ENCODE measurements around the gene CCNY. TPM values are rescaled to one million over a fixed set of nuclear protein-coding genes. Genes with fewer than 3 reads are reported as not detected.

CCNY gene
- total RNA-seq, 1 donor from 2014 or later = 85.9 TPM

DNA sequence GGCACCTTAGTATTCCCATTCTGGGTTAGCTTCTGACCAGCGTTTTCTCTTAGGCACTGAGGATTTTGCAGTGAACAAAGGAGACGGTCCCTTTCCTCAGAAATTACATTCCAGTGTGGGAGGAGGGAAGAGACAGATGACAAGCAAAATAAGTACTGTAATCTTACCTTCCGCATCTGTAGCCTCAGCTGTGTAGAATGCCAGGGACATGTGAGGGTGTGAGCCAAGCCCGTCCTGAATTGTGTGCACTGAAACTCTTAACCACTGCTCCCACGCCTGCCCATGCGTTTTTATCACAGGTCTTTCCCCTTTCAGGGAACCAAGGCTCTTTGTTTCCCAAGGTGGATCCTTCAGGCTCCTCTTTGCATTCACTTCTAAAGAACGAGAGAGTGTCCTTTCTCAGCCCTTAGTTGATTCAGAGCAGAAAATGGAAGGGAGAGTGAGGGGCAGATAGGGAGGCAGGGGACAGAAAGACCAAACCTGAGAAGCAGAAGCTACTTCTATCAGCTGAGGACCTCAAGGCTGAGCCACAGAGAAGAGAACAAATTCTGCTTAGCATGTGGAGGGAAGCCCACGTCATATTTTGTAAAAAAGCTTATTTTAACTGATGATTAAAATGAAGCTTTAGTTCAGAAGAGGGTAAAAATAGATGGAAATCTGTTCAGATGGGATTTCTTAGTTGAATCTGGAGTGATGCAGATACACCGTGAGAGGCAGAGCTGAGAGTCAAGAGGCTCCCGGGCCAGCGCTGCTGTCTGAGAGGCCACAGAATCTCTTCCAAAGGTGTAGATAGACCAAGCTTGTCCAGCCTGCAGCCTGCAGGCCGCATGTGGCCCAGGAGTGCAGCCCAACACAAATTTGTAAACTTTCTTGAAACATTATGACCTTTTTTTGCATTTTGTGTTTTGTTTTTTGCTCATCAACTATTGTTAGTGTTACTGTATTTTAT lies 122.5 kb downstream of the CCNY start:
- FAIRE-seq = no peak
- Histone ChIP-seq H3K4me2 (ENCODE audit: low read length) (no peak overlapping the region), H4K20me1 (ENCODE audit: insufficient read depth, low read length) (peaks cover 97% of the 10 kb centered on the region), H2AFZ (ENCODE audit: low read depth, low read length) (no peak overlapping the region), H3K9ac (ENCODE audit: low read length) (no peak overlapping the region), H3K79me2 (ENCODE audit: insufficient read depth, low read length) (peaks cover 98% of the 10 kb centered on the region), H3K4me3 (ENCODE audit: insufficient read depth, low read depth, low read length) (no peak overlapping the region), H3K27me3 (ENCODE audit: insufficient read depth, low read length) (no peaks in the 10 kb centered on the region), H3K4me1 (ENCODE audit: insufficient read depth, low read length) (peaks cover 9% of the 10 kb centered on the region), H3K27ac (ENCODE audit: low read depth, low read length) (no peak overlapping the region), H3K36me3 (ENCODE audit: insufficient read depth, low read length) (no peaks in the 10 kb centered on the region), H3K9me3 (ENCODE audit: insufficient read depth, low read depth, low read length) (no peaks in the 10 kb centered on the region)
- Mint-ChIP-seq H3K9me3 (ENCODE audit: unreplicated experiment) (no peaks in the 10 kb centered on the region), H3K36me3 (ENCODE audit: low read depth, unreplicated experiment) (peaks cover 5% of the 10 kb centered on the region), H3K27ac (ENCODE audit: unreplicated experiment) (peak overlapping the region; percentile 30), H3K27me3 (ENCODE audit: low read depth, unreplicated experiment) (no peaks in the 10 kb centered on the region), H3K4me3 (ENCODE audit: unreplicated experiment) (no peak overlapping the region), H3K4me1 (ENCODE audit: low read depth, unreplicated experiment) (peaks cover 49% of the 10 kb centered on the region)
- DNase-seq (ENCODE audit: low read depth) = no peak
- TF ChIP-seq EZH2 (IDR thresholded peaks at IDR 0.05; ENCODE audit: insufficient read depth, low read length) = no peak
- TF ChIP-seq, protein P1, sequence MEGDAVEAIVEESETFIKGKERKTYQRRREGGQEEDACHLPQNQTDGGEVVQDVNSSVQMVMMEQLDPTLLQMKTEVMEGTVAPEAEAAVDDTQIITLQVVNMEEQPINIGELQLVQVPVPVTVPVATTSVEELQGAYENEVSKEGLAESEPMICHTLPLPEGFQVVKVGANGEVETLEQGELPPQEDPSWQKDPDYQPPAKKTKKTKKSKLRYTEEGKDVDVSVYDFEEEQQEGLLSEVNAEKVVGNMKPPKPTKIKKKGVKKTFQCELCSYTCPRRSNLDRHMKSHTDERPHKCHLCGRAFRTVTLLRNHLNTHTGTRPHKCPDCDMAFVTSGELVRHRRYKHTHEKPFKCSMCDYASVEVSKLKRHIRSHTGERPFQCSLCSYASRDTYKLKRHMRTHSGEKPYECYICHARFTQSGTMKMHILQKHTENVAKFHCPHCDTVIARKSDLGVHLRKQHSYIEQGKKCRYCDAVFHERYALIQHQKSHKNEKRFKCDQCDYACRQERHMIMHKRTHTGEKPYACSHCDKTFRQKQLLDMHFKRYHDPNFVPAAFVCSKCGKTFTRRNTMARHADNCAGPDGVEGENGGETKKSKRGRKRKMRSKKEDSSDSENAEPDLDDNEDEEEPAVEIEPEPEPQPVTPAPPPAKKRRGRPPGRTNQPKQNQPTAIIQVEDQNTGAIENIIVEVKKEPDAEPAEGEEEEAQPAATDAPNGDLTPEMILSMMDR (IDR thresholded peaks at IDR 0.05; ENCODE audit: insufficient read depth, low read depth, low read length) = no peak

DNA sequence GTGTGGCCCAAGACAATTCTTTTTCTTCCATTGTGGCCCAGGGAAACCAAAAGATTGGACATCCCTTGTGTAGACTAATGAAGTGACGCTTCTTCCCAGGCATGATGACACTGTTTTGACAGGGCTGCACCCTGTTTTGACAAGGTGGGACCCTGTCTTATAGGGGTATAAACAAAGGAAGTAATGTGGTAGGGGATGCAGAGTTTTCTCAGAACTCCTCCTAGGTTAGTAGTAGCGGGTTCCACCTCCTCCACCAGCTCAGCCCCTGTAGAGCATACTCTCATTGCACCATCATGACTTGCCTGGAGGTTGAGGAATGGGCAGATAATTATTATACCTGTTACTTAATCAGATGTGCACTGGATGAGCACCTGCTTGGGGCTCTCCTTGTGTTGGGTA lies 123.1 kb downstream of the CCNY start:
- Histone ChIP-seq H3K4me1 (ENCODE audit: insufficient read depth, low read length) (peaks cover 4% of the 10 kb centered on the region), H3K79me2 (ENCODE audit: insufficient read depth, low read length) (peaks cover 98% of the 10 kb centered on the region), H3K27ac (ENCODE audit: low read depth, low read length) (no peak overlapping the region), H3K9ac (ENCODE audit: low read length) (no peak overlapping the region), H2AFZ (ENCODE audit: low read depth, low read length) (no peak overlapping the region), H3K27me3 (ENCODE audit: insufficient read depth, low read length) (no peaks in the 10 kb centered on the region), H4K20me1 (ENCODE audit: insufficient read depth, low read length) (peaks cover 97% of the 10 kb centered on the region), H3K36me3 (ENCODE audit: insufficient read depth, low read length) (no peaks in the 10 kb centered on the region), H3K4me3 (ENCODE audit: insufficient read depth, low read depth, low read length) (no peak overlapping the region), H3K9me3 (ENCODE audit: insufficient read depth, low read depth, low read length) (no peaks in the 10 kb centered on the region), H3K4me2 (ENCODE audit: low read length) (no peak overlapping the region)
- no peak overlapping the region for H3K27ac Mint-ChIP-seq (ENCODE audit: unreplicated experiment)
- FAIRE-seq = no peak
- no peaks in the 10 kb centered on the region for H3K27me3 Mint-ChIP-seq (ENCODE audit: low read depth, unreplicated experiment)
- H3K4me3 Mint-ChIP-seq (ENCODE audit: unreplicated experiment) = no peak overlapping the region
- no peak for DNase-seq (ENCODE audit: low read depth)
- H3K36me3 Mint-ChIP-seq (ENCODE audit: low read depth, unreplicated experiment) = peaks cover 3% of the 10 kb centered on the region
- TF ChIP-seq, protein P1 (IDR thresholded peaks at IDR 0.05; ENCODE audit: insufficient read depth, low read depth, low read length) = no peak
- no peak for TF ChIP-seq EZH2 (IDR thresholded peaks at IDR 0.05; ENCODE audit: insufficient read depth, low read length)
- no peaks in the 10 kb centered on the region for H3K9me3 Mint-ChIP-seq (ENCODE audit: unreplicated experiment)
- peaks cover 44% of the 10 kb centered on the region for H3K4me1 Mint-ChIP-seq (ENCODE audit: low read depth, unreplicated experiment)

Data from astrocyte (in vitro differentiated cells and primary cell).